Testis (tissue), 3 donors: ENCODE data around the gene LCT. TPM values are rescaled to one million over a fixed set of nuclear protein-coding genes. Genes with fewer than 3 reads are reported as not detected.
"Not testable (repeated sequence)": the region's sequence is repeated elsewhere in the genome, so short reads cannot be mapped to it uniquely, and the experiment has no call there.

ENCODE experiments used
- DNase-seq: peaks from one replicate; pipeline ENCODE4 v3.0.0-alpha.2; 2019
- H3K27ac ChIP-seq, 2 donors: fragments of 200-600 bp; sonication (generic); one replicate each; pipeline ENCODE4 v1.5.1; 2019
- H3K27me3 ChIP-seq: fragments of 200-600 bp; sonication (generic); one replicate; pipeline ENCODE4 v1.5.1; 2019
- H3K36me3 ChIP-seq: fragments of 200-600 bp; sonication (generic); one replicate; pipeline ENCODE4 v1.5.1; 2017; ENCODE audit warnings: low read depth; ENCODE audit errors: missing control alignments
- H3K4me1 ChIP-seq: fragments of 200-600 bp; sonication (generic); one replicate; pipeline ENCODE4 v1.5.1; 2019
- H3K4me3 ChIP-seq, 2 donors: fragments of 200-600 bp; sonication (generic); one replicate each; pipeline ENCODE4 v1.5.1; 2017 to 2019
- H3K9me3 ChIP-seq: fragments of 200-600 bp; sonication (generic); one replicate; pipeline ENCODE4 v1.5.1; 2017
- POLR2A ChIP-seq: fragments of 450-650 bp; IDR thresholded peaks from one replicate; pipeline ENCODE4 v1.6.1; 2017; ENCODE audit warnings: antibody characterized with exemption, mild to moderate bottlenecking, moderate library complexity
- WGBS, 2 donors: methylation state at CpG; one replicate each; pipeline ENCODE4 v1.1.5; 2018; 5-methylcytosine and 5-hydroxymethylcytosine counted together
- intact Hi-C: fragments of 100-400 bp; cut with DNase I; formaldehyde crosslinking; loops from one replicate; pipeline ENCODE4 v1.15.1; 2023; ENCODE audit warnings: low total_unique reads
- polyA plus RNA-seq: library from polyadenylated mRNA; stranded (reverse); fragments of 350-450 nt; fragmentation: Illumina TruSeq; extraction: RNeasy Lipid Tissue Mini Kit (QIAGEN cat#74804); gene quantifications from one replicate; pipeline ENCODE4 v1.2.3, GENCODE V29; 2014; ENCODE audit warnings: low read depth, low replicate concordance; ENCODE audit not compliant: insufficient read depth
- total RNA-seq, 2 donors: library from RNA; depleted of rRNA; stranded (reverse); fragments of >200 nt; gene quantifications; one replicate each; pipeline ENCODE4 v1.2.3, GENCODE V29; 2016
- TF ChIP-seq, protein P1 (sequence below), 3 experiments: fragments of 450-650 bp in 2 of 3; fragments of 200-600 bp in 1 of 3; sonication (generic) in 1 of 3; IDR thresholded peaks; one replicate each; pipeline ENCODE4 v1.5.1; 2016 to 2019; ENCODE audit warnings: antibody characterized with exemption in 3 of 3, mild to moderate bottlenecking in 2 of 3, moderate library complexity in 1 of 3

Gene LCT
- total and polyA plus RNA-seq, 3 donors from 2014 or later = 0.22 to 0.62 (median 0.47) TPM

DNA sequence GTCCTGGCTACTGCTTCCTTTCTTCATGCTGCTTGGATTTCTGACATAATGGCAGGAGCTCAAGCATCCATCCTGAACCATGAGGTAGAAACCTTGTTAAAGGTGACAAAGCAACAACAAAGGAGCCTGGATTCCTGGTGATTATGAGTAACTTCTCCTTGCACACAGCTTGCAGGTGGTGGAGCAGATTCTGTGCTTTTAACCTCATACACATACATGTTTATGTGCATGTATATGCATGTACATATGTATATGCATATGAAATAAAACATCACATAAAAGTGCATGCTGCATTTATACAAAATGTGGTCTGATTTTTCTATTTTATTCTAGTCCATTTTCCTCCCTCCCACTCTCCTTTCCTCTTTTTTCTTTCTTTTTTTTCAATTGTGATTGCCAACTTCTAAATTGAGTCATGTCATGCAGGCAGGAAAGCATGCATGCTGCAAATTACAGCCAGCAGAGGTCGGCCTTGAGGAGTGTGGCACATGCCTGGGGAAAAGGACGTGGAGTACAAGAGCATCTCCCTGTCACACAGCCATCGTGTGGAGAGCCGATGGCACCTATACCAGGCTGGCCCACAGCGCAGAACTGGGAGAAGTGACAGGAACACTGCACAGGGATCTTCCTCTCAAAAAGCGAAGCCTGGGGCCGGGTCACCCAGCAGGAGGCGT, 17.9 kb downstream of the LCT start:
- Histone ChIP-seq H3K9me3 (no peaks in the 10 kb centered on the region), H3K36me3 (no peaks in the 10 kb centered on the region), H3K4me1 (no peaks in the 10 kb centered on the region), H3K27me3 (no peaks in the 10 kb centered on the region), H3K27ac (no peak overlapping the region), H3K4me3 (no peak overlapping the region)
- 78 to 80% methylated on average over 8 of the region's 8 CpGs for WGBS, 2 donors
- no peak for DNase-seq
- intact Hi-C loops = no loop called here
- TF ChIP-seq, protein P1, sequence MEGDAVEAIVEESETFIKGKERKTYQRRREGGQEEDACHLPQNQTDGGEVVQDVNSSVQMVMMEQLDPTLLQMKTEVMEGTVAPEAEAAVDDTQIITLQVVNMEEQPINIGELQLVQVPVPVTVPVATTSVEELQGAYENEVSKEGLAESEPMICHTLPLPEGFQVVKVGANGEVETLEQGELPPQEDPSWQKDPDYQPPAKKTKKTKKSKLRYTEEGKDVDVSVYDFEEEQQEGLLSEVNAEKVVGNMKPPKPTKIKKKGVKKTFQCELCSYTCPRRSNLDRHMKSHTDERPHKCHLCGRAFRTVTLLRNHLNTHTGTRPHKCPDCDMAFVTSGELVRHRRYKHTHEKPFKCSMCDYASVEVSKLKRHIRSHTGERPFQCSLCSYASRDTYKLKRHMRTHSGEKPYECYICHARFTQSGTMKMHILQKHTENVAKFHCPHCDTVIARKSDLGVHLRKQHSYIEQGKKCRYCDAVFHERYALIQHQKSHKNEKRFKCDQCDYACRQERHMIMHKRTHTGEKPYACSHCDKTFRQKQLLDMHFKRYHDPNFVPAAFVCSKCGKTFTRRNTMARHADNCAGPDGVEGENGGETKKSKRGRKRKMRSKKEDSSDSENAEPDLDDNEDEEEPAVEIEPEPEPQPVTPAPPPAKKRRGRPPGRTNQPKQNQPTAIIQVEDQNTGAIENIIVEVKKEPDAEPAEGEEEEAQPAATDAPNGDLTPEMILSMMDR (IDR thresholded peaks at IDR 0.05) = no peak
- no peak for TF ChIP-seq POLR2A

DNA sequence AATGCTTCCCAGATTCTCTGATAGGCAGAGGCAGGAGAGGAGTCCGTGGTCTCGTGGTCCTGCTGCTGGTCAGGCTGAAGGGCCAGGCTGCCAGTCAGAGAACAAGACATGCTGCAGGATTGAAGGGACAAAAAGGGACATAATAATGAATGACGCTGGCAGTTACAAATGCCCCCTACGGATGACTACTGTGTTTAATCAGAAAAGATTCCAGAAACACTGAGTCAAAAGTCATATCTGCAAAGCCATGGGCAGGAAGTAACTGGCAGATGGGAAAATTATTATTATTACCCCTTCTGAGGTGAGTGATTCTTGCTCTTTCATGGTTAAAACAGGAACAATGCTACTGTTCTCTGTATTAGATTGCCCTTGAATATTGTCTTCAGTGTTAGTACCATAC, 19.0 kb downstream of the LCT start:
- H3K36me3 ChIP-seq = no peaks in the 10 kb centered on the region
- no peak for TF ChIP-seq POLR2A
- TF ChIP-seq, protein P1 (IDR thresholded peaks at IDR 0.05) = no peak

DNA sequence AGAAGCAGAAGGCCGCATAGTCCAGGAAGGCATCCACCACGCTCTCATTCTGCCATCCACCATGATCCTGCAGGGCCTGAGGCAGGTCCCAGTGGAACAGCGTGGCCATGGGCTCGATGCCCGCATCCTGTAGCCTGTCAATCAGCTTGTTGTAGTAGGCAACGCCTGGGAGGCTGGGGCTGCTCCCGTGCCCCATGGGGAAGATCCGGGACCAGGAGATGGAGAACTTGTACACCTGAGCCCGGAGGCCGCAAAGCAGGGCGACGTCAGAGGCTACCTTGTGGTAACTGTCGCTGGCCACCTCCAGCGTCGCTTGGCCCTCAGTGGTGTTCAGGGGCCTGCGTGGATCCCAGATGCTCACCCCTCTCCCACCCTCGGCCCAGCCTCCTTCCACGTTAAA, 19.5 kb downstream of the LCT start:
- WGBS, 2 donors = 89% methylated on average over 10 to 18 of the region's 18 CpGs
- Histone ChIP-seq H3K27ac (no peak overlapping the region), H3K9me3 (no peaks in the 10 kb centered on the region), H3K4me3 (no peak overlapping the region), H3K36me3 (no peaks in the 10 kb centered on the region), H3K27me3 (no peaks in the 10 kb centered on the region), H3K4me1 (no peaks in the 10 kb centered on the region)
- no peak for DNase-seq
- intact Hi-C loops = no loop called here
- no peak for TF ChIP-seq POLR2A
- TF ChIP-seq, protein P1 (IDR thresholded peaks at IDR 0.05) = no peak

More for the DNA sequence above, 19.0 kb downstream of the LCT start:
- H3K4me3 ChIP-seq = no peak overlapping the region
- WGBS, 2 donors = 75 to 78% methylated on average over 4 of the region's 4 CpGs
- intact Hi-C loops = no loop called here
- no peaks in the 10 kb centered on the region for H3K9me3 ChIP-seq
- no peak for DNase-seq
- no peaks in the 10 kb centered on the region for H3K4me1 ChIP-seq
- H3K27ac ChIP-seq = no peak overlapping the region
- no peaks in the 10 kb centered on the region for H3K27me3 ChIP-seq

DNA sequence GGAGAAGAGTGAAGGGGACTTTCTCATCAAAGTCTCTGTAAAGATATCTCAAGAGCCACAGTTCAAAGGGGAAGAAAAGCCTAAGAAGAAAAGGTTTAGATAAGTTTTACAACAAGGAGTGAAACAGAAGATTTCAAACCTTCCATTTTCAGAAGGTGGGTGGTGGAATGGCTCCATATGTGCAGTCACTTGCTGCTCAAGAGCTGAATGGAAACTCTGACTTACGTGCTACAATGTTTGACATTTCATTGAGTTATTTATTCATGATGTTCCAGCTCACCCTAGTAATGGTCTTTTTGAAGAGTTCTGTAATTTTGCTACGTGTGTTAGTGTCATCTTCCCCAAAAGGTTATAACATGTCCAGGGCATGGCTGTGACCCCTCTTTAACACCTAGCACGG, 21.7 kb downstream of the LCT start:
- DNase-seq = no peak
- H3K27ac ChIP-seq = no peak overlapping the region
- no peaks in the 10 kb centered on the region for H3K27me3 ChIP-seq
- TF ChIP-seq POLR2A = no peak
- TF ChIP-seq, protein P1 (IDR thresholded peaks at IDR 0.05) = no peak
- H3K36me3 ChIP-seq = no peaks in the 10 kb centered on the region
- intact Hi-C loops = no loop called here
- H3K4me3 ChIP-seq = no peak overlapping the region
- no peaks in the 10 kb centered on the region for H3K4me1 ChIP-seq
- no peaks in the 10 kb centered on the region for H3K9me3 ChIP-seq
- WGBS, 2 donors = 90 to 91% methylated on average over 3 of the region's 3 CpGs

DNA sequence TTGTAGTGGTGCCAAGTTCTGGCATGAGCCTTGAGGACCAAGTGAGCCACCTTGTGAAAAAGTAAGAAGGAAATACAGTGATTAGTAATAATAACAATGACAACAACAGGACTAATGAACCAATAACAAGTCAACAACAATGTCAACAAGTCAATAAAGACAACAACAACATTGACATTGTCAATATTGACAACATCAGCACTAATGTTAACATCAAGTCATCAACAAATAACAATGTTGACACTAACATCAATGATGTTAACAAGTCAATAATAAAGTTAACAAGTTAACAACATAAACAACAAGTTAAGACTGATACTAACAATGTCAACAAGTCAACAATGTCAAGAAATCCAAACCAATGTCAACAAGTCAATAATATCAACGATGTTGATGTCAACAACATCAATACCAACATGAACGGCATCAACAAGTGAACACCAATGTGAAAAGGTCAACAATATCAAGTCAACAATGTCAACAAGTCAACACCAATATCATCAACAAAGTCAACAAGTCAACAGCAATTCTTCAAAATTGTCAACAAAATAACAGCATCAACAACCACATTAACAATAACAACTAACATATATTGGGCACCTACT, 24.0 kb downstream of the LCT start:
- intact Hi-C loops = no loop called here
- Histone ChIP-seq H3K27ac (no peak overlapping the region), H3K9me3 (no peaks in the 10 kb centered on the region), H3K4me3 (no peak overlapping the region), H3K36me3 (no peaks in the 10 kb centered on the region), H3K27me3 (no peaks in the 10 kb centered on the region), H3K4me1 (no peaks in the 10 kb centered on the region)
- DNase-seq = no peak
- WGBS, 2 donors = 85 to 87% methylated on average over 2 of the region's 2 CpGs
- no peak for TF ChIP-seq POLR2A
- TF ChIP-seq, protein P1 (IDR thresholded peaks at IDR 0.05) = no peak

DNA sequence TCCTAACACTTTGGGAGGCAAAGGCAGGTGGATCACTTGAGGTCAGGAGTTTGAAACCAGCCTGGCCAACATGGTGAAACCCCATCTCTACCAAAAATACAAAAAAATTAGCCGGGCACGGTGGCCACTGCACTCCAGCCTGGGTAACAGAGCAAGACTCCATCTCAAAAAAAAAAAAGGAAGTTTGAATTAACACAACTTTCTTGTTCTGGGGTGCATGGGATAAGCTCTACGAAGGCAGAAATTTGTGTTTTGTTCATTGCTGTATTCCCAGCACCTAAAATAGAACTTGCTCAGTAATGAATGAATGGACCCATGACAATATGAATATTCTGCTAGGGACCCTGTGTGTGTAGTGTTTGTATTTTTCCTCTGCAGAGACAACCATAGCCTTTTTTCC, 29.1 kb downstream of the LCT start:
- H3K4me1 ChIP-seq, DNase-seq, H3K36me3 ChIP-seq, H3K27ac ChIP-seq, H3K4me3 ChIP-seq, intact Hi-C loops, H3K27me3 ChIP-seq, H3K9me3 ChIP-seq: not testable (repeated sequence)
- WGBS, 2 donors = 91 to 98% methylated on average over 3 of the region's 3 CpGs
